GM12891 (cell line): ENCODE data around the gene SLC66A2.

Source experiments
- POLR2A ChIP-seq: IDR thresholded peaks from 2 replicates; pipeline ENCODE4 v1.6.1; 2011; ENCODE audit warnings: low read depth, low read length, control low read depth
- POLR2AphosphoS5 ChIP-seq: IDR thresholded peaks from 2 replicates; pipeline ENCODE4 v1.6.1; 2011; ENCODE audit warnings: low read depth, low read length, control low read depth
- TAF1 ChIP-seq: IDR thresholded peaks from 2 replicates; pipeline ENCODE4 v1.6.1; 2011; ENCODE audit warnings: low read depth, low read length, control low read depth

DNA sequence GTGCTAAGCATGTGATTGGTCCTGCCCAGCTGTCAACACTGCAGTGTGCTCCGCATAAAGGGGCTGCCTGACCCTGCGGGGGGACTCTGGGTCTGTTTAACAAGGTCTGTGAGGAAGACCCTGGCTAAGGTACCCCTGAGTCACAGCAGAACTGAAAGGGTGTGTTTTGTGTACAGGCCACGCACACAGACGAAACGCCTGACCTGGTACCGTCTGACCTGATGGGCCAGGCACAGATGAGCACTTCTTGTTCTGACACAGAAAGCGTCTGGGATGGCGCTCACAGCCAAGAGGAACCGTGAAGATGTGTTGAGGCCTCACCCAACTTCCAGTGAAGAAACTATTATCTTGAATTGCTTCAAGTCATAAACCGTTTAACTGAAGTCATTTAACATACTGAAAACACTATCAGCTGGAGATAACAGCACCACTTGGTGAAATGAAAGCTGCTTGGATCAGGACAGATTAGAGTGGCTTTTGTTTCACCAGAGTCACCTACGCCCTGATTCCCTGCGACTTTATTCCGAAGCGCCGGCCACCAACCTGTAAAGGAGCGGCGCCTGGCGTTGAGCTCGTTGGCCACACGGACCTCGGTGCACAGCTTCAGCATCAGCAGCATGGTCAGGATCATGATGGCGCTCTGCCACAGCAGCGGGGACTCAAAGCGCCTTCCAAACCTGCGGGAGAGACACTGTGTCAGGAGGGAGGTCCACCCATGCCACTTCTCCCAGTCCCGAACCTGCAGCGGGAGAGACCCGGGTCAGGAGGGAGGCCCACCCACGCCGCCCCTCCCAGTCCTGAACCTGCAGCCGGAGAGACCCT is 8.5 kb downstream of the SLC66A2 start:
- TF ChIP-seq POLR2A (no peak), POLR2AphosphoS5 (no peak), TAF1 (no peak)
